ENCODE measurements around the gene ADGRA3. TPM values are rescaled to one million over a fixed set of nuclear protein-coding genes. Genes with fewer than 3 reads are reported as not detected.

The ADGRA3 gene
- total RNA-seq, 4 donors from 2014 or later = 17.1 to 86.4 (median 25.7) TPM

DNA sequence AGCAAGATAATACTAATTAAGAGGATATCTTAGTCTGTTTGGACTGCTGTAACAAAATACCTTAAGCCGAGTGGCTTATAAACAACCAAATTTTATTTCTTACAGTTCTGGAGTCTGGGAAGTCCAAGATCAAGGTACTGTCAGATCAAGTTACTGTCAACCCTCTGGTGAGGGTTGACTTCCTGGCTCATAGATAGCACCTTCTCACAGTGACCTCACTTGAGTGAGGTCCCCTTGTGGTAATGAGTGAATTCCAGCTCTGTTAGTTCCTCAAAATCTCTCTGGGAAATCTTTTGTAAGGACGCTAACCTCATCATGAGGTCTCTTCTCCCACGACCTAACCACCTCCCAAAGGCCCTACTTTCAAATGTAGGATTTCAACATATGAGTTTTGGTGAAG lies 36.9 kb upstream of the ADGRA3 start:
- in situ Hi-C loops (cut with MboI; ENCODE audit: low sequenced_read_pairs in 4 of 4) (no loop called here), intact Hi-C loops (cut with DNase I; ENCODE audit: low total_unique reads) (no loop called here)
- Histone ChIP-seq H3K36me3 (no peaks in the 10 kb centered on the region), H3K4me1 (no peaks in the 10 kb centered on the region), H3K4me3 (no peak overlapping the region), H3K27me3 (no peaks in the 10 kb centered on the region), H3K9me3 (no peaks in the 10 kb centered on the region), H3K27ac (no peak overlapping the region)
- TF ChIP-seq POLR2A (IDR thresholded peaks at IDR 0.05) = no peak
- TF ChIP-seq, protein P1, sequence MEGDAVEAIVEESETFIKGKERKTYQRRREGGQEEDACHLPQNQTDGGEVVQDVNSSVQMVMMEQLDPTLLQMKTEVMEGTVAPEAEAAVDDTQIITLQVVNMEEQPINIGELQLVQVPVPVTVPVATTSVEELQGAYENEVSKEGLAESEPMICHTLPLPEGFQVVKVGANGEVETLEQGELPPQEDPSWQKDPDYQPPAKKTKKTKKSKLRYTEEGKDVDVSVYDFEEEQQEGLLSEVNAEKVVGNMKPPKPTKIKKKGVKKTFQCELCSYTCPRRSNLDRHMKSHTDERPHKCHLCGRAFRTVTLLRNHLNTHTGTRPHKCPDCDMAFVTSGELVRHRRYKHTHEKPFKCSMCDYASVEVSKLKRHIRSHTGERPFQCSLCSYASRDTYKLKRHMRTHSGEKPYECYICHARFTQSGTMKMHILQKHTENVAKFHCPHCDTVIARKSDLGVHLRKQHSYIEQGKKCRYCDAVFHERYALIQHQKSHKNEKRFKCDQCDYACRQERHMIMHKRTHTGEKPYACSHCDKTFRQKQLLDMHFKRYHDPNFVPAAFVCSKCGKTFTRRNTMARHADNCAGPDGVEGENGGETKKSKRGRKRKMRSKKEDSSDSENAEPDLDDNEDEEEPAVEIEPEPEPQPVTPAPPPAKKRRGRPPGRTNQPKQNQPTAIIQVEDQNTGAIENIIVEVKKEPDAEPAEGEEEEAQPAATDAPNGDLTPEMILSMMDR (IDR thresholded peaks at IDR 0.05 in 4 of 5, conservative IDR thresholded peaks at IDR 0.05 in 1 of 5) = no peak
- ATAC-seq (no peak), DNase-seq (no peak)

DNA sequence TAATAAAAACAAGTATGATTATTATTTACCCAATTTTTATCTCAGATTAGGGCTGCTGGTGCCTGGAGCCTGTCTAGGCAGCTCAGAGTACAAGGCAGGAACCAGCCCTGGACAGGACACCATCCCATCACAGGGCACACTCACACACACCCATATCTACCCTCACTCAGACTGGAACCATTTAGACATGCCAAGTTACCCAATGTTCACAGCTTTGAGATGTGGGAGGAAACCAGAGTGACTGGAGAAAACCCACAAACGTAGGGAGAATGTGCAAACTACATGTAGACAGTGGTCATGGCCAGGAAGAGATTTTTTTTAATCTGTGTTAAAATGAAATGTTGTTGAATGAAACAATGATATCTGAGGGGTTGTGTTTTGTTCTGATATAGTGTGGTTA lies 35.7 kb upstream of the ADGRA3 start:
- Histone ChIP-seq H3K27ac (no peak overlapping the region), H3K4me3 (no peak overlapping the region), H3K9me3 (no peaks in the 10 kb centered on the region), H3K27me3 (no peaks in the 10 kb centered on the region), H3K36me3 (no peaks in the 10 kb centered on the region), H3K4me1 (no peaks in the 10 kb centered on the region)
- DNase-seq (no peak), ATAC-seq (no peak)
- intact Hi-C loops (cut with DNase I; ENCODE audit: low total_unique reads) = no loop called here
- in situ Hi-C loops (cut with MboI; ENCODE audit: low sequenced_read_pairs in 4 of 4) = no loop called here
- no peak for TF ChIP-seq POLR2A (IDR thresholded peaks at IDR 0.05)
- TF ChIP-seq, protein P1 (IDR thresholded peaks at IDR 0.05 in 4 of 5, conservative IDR thresholded peaks at IDR 0.05 in 1 of 5) = no peak

DNA sequence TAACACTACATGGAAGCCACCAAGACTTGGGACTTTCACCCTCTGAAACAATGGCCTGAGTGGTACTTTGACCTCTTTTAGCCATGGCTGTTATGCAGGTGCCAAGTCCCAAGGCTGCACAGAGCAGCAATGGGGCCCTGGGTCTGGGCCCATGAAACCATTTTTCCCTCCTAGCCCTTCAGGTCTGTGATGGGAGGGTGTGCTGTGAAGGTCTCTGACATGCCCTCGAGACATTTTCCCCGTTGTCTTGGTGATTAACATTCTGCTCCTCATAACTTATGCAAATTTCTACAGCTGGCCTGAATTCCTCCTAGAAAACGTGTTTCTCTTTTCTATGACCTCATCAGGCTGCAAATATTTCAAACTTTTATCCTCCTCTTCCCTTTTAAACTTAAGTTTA lies 30.4 kb upstream of the ADGRA3 start:
- DNase-seq (no peak), ATAC-seq (no peak)
- intact Hi-C loops (cut with DNase I; ENCODE audit: low total_unique reads) = no loop called here
- TF ChIP-seq, protein P1 (IDR thresholded peaks at IDR 0.05 in 4 of 5, conservative IDR thresholded peaks at IDR 0.05 in 1 of 5) = no peak
- no peak for TF ChIP-seq POLR2A (IDR thresholded peaks at IDR 0.05)
- Histone ChIP-seq H3K9me3 (no peaks in the 10 kb centered on the region), H3K4me1 (no peaks in the 10 kb centered on the region), H3K36me3 (no peaks in the 10 kb centered on the region), H3K27ac (no peak overlapping the region), H3K4me3 (no peak overlapping the region), H3K27me3 (no peaks in the 10 kb centered on the region)
- in situ Hi-C loops (cut with MboI; ENCODE audit: low sequenced_read_pairs in 4 of 4) = no loop called here

DNA sequence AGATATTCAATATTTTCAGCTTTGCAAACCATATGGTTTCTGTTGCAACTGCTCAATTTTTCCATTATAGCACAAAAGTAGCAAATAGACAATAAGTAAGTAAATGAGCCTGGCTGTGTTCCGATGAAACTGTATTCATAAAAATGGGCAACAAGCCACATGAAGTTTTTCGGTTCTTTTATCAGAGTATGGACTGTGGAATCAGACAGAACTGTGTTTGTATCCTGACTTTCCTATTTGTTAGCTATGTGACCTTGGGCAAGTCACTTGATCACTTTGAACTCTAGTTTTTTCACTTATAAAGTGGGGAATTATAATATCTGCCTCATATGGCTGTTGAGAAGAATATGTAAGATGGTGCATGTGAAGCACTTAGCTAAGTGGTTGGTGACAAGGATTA lies 23.4 kb upstream of the ADGRA3 start:
- Histone ChIP-seq H3K36me3 (no peaks in the 10 kb centered on the region), H3K27ac (no peak overlapping the region), H3K9me3 (peaks cover 0 to 10% (median 4%) of the 10 kb centered on the region in 3 donors), H3K4me1 (no peaks in the 10 kb centered on the region), H3K4me3 (no peak overlapping the region), H3K27me3 (no peaks in the 10 kb centered on the region)
- in situ Hi-C loops (cut with MboI; ENCODE audit: low sequenced_read_pairs in 4 of 4) = no loop called here
- DNase-seq (no peak), ATAC-seq (no peak)
- intact Hi-C loops (cut with DNase I; ENCODE audit: low total_unique reads) = no loop called here
- TF ChIP-seq, protein P1 (IDR thresholded peaks at IDR 0.05 in 4 of 5, conservative IDR thresholded peaks at IDR 0.05 in 1 of 5) = no peak
- no peak for TF ChIP-seq POLR2A (IDR thresholded peaks at IDR 0.05)

DNA sequence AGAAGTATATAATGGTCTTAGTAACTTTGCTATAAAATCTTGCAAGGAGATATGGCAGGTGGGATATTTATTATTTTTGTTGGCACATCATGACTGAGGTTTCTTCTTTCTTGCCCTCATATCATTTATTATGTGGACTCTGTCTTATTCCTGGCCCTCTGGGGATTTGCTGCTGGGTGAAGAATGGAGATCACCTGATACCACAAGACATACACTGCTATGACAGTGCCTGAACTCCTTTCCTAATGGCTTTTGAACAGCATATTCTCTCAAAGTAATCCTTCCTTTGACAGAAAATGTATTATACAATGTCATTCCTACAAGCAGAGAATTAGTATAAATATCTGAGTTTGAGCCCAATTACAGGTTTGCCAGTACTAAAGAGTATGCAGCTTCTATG lies 22.0 kb upstream of the ADGRA3 start:
- Histone ChIP-seq H3K27ac (no peak overlapping the region), H3K4me3 (no peak overlapping the region), H3K36me3 (no peaks in the 10 kb centered on the region), H3K27me3 (no peaks in the 10 kb centered on the region), H3K4me1 (no peaks in the 10 kb centered on the region), H3K9me3 (peaks cover 0 to 11% (median 4%) of the 10 kb centered on the region in 3 donors)
- in situ Hi-C loops (cut with MboI; ENCODE audit: low sequenced_read_pairs in 4 of 4) = no loop called here
- intact Hi-C loops (cut with DNase I; ENCODE audit: low total_unique reads) = no loop called here
- no peak for TF ChIP-seq POLR2A (IDR thresholded peaks at IDR 0.05)
- TF ChIP-seq, protein P1 (IDR thresholded peaks at IDR 0.05 in 4 of 5, conservative IDR thresholded peaks at IDR 0.05 in 1 of 5) = no peak
- no peak for ATAC-seq
- DNase-seq = no peak
